ENCODE results near the gene ARHGAP11B.
"Not testable (repeated sequence)": the region's sequence is repeated elsewhere in the genome, so short reads cannot be mapped to it uniquely, and the experiment has no call there.

The ARHGAP11B gene

DNA sequence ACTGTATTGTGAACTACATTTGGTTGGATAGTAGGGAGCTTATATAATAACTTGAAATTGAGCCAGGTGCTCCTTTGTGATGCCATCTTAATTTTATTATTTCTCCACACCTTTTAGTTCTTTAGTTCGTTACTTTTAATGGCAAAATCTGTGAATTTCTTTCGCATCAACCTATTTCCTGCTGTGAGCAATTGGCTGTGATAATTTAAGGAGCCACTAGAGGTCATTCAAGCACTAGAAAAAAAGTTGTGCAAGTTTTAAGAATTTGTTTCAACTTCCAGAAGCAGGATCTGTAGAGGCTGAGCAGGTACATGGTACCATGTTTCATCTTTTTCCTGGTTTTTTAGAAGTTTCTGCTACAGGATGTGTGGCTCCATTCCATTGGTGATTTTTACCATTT, 27.0 kb upstream of the ARHGAP11B start:
- not testable (repeated sequence) for H2AK5ac ChIP-seq (ENCODE audit: insufficient read length, low read length); H2AFZ ChIP-seq (ENCODE audit: low read length); H3K14ac ChIP-seq (ENCODE audit: insufficient read depth, low read length); H3K4me1 Mint-ChIP-seq; H3K36me3 Mint-ChIP-seq (ENCODE audit: insufficient read depth in 1 of 3, low read depth in 3 of 3); H3K27ac Mint-ChIP-seq; H3T11ph ChIP-seq (ENCODE audit: low read length); H3K27ac ChIP-seq (ENCODE audit: insufficient read length, low read depth, low read length); H3K4ac ChIP-seq (ENCODE audit: low read depth, low read length); H2BK20ac ChIP-seq (ENCODE audit: low read depth, low read length, poor library complexity, severe bottlenecking); H3K4me3 Mint-ChIP-seq; H3K4me1 ChIP-seq (ENCODE audit: insufficient read depth, low read length); H3K9ac ChIP-seq (ENCODE audit: extremely low read depth, insufficient read length, low read length); H4K91ac ChIP-seq (ENCODE audit: insufficient read length, low read depth, low read length); H3K23ac ChIP-seq (ENCODE audit: insufficient read length, low read depth, low read length); H3K18ac ChIP-seq (ENCODE audit: insufficient read length, low read depth, low read length); H4K5ac ChIP-seq (ENCODE audit: insufficient read length, low read depth, low read length); H3K9me3 Mint-ChIP-seq; H2BK15ac ChIP-seq (ENCODE audit: low read depth, low read length); H4K8ac ChIP-seq (replicated peaks; ENCODE audit: insufficient read length, low read depth, low read length); H3K27me3 ChIP-seq (ENCODE audit: insufficient read depth, low read length); DNase-seq; H3K79me1 ChIP-seq (ENCODE audit: insufficient read depth, low read depth, low read length, poor library complexity, severe bottlenecking); H4K20me1 ChIP-seq (ENCODE audit: control insufficient read depth, insufficient read depth, insufficient read length); H3K9me3 ChIP-seq (ENCODE audit: control insufficient read depth, low read depth, low read length); H3K56ac ChIP-seq (ENCODE audit: insufficient read length, low read depth, low read length); H2BK12ac ChIP-seq (ENCODE audit: insufficient read length, low read depth, low read length); H3K23me2 ChIP-seq (ENCODE audit: insufficient read length, low read depth, low read length, poor library complexity, severe bottlenecking); H2BK5ac ChIP-seq (ENCODE audit: insufficient read length, low read length); H2BK120ac ChIP-seq (ENCODE audit: low read depth, low read length, poor library complexity, severe bottlenecking); H3K4me2 ChIP-seq (ENCODE audit: insufficient read depth, insufficient read length, low read length); H3K79me2 ChIP-seq (ENCODE audit: insufficient read depth, low read length); H3K27me3 Mint-ChIP-seq (ENCODE audit: low read depth)
- TF ChIP-seq, protein P1, sequence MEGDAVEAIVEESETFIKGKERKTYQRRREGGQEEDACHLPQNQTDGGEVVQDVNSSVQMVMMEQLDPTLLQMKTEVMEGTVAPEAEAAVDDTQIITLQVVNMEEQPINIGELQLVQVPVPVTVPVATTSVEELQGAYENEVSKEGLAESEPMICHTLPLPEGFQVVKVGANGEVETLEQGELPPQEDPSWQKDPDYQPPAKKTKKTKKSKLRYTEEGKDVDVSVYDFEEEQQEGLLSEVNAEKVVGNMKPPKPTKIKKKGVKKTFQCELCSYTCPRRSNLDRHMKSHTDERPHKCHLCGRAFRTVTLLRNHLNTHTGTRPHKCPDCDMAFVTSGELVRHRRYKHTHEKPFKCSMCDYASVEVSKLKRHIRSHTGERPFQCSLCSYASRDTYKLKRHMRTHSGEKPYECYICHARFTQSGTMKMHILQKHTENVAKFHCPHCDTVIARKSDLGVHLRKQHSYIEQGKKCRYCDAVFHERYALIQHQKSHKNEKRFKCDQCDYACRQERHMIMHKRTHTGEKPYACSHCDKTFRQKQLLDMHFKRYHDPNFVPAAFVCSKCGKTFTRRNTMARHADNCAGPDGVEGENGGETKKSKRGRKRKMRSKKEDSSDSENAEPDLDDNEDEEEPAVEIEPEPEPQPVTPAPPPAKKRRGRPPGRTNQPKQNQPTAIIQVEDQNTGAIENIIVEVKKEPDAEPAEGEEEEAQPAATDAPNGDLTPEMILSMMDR (conservative IDR thresholded peaks at IDR 0.05) = peak; percentile 47; the same call in 2 of the 3 replicates
- WGBS (ENCODE audit: extremely low coverage, insufficient read length, low lambda C conversion rate) = no CpG with 5 or more reads among the region's 2 CpGs

DNA sequence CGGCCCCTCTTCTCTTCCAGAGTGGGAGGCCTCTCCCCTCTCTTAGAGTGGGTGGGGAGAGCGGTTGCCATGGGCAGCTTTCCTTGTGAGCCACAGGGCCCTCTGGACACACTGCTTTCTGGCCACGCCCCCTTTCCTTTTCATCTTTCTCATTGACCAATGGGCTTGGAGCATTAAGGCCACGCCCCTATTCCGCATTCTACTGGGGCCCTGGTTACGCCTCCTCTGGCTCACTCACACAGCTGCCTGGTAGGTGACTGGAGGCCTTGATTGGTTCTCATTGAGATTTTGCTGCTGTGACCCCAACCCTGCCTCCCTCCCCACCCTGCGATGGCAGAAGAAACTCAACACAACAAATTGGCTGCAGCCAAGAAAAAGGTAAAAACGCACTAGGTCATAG, 22.1 kb upstream of the ARHGAP11B start, which contains the start of gene GOLGA8H:
Gene GOLGA8H (plus strand): TSS at position 233 of the 400 bp plus-strand sequence. CDS start 98 bp downstream, at position 331.
- not testable (repeated sequence) for H3K4me2 ChIP-seq (ENCODE audit: insufficient read depth, insufficient read length, low read length); H3K27ac ChIP-seq (ENCODE audit: insufficient read length, low read depth, low read length); H4K20me1 ChIP-seq (ENCODE audit: control insufficient read depth, insufficient read depth, insufficient read length); H2BK5ac ChIP-seq (ENCODE audit: insufficient read length, low read length); H2BK20ac ChIP-seq (ENCODE audit: low read depth, low read length, poor library complexity, severe bottlenecking); H2AK5ac ChIP-seq (ENCODE audit: insufficient read length, low read length); H3K79me2 ChIP-seq (ENCODE audit: insufficient read depth, low read length); H3K36me3 Mint-ChIP-seq (ENCODE audit: insufficient read depth in 1 of 3, low read depth in 3 of 3); H4K8ac ChIP-seq (replicated peaks; ENCODE audit: insufficient read length, low read depth, low read length); H2BK120ac ChIP-seq (ENCODE audit: low read depth, low read length, poor library complexity, severe bottlenecking); H4K91ac ChIP-seq (ENCODE audit: insufficient read length, low read depth, low read length); H3K4me3 Mint-ChIP-seq; H3K4me1 ChIP-seq (ENCODE audit: insufficient read depth, low read length); H2BK12ac ChIP-seq (ENCODE audit: insufficient read length, low read depth, low read length); H3K18ac ChIP-seq (ENCODE audit: insufficient read length, low read depth, low read length); H3K23me2 ChIP-seq (ENCODE audit: insufficient read length, low read depth, low read length, poor library complexity, severe bottlenecking); H3K56ac ChIP-seq (ENCODE audit: insufficient read length, low read depth, low read length); H3K9ac ChIP-seq (ENCODE audit: extremely low read depth, insufficient read length, low read length); H3K27me3 Mint-ChIP-seq (ENCODE audit: low read depth); H3K27me3 ChIP-seq (ENCODE audit: insufficient read depth, low read length); H3K4me1 Mint-ChIP-seq; H3K9me3 Mint-ChIP-seq; H4K5ac ChIP-seq (ENCODE audit: insufficient read length, low read depth, low read length); H3K23ac ChIP-seq (ENCODE audit: insufficient read length, low read depth, low read length); H3K4ac ChIP-seq (ENCODE audit: low read depth, low read length); H3T11ph ChIP-seq (ENCODE audit: low read length); H2BK15ac ChIP-seq (ENCODE audit: low read depth, low read length); H2AFZ ChIP-seq (ENCODE audit: low read length); H3K9me3 ChIP-seq (ENCODE audit: control insufficient read depth, low read depth, low read length); H3K27ac Mint-ChIP-seq; H3K14ac ChIP-seq (ENCODE audit: insufficient read depth, low read length); H3K79me1 ChIP-seq (ENCODE audit: insufficient read depth, low read depth, low read length, poor library complexity, severe bottlenecking)
- peak; percentile 64 for DNase-seq
- no CpG with 5 or more reads among the region's 8 CpGs for WGBS (ENCODE audit: extremely low coverage, insufficient read length, low lambda C conversion rate)

All from H9 (cell line).